ENCODE data around the gene IFNL1.
A peak's percentile ranks its signal among the peaks of the same experiment; 100 is the strongest.
"Not testable (repeated sequence)": the region's sequence is repeated elsewhere in the genome, so short reads cannot be mapped to it uniquely, and the experiment has no call there.

Gene IFNL1

GRCh38 chr19:39308531-39309304 is 12.5 kb downstream of the IFNL1 start:
- DNase-seq = no peak

GRCh38 chr19:39309305-39309670 is 13.1 kb downstream of the IFNL1 start:
- not testable (repeated sequence) for DNase-seq

DNA sequence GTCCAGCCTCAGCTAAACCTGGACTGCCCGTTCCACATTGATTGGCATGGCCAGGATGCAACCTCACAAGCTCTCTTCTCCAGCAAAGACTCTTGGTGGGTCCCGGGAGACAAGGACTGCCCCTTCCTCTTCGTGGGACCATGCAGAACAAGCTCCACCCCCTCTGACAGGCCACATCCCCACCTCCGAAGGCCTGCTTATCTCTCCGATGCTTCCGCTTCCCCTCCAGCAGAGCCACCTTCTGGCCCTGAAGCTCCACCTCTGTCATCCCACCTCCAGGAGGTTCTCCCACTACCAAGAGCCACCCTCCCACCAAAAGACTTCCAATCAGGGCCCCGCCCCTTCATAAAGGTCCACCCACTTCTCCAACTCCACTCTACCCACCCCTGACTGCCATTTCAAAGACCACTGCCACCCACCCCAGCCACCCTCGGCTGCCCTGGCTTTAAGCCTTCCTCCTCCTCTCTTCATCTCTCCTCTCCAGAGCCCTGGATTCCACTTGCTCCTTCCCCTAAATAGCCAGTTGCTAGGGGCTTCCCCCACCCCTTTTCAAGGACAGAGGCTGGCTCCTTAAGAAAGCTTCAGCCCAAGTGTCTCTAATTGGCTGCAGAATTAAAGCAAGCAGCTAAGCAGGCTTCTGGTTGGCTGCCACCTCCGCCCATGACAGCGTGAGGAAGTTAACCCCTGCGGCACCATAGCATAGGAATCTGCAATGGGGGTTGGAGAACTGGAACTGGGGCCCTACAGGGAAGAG is 14.5 kb downstream of the IFNL1 start:
- DNase-seq = no peak

DNA sequence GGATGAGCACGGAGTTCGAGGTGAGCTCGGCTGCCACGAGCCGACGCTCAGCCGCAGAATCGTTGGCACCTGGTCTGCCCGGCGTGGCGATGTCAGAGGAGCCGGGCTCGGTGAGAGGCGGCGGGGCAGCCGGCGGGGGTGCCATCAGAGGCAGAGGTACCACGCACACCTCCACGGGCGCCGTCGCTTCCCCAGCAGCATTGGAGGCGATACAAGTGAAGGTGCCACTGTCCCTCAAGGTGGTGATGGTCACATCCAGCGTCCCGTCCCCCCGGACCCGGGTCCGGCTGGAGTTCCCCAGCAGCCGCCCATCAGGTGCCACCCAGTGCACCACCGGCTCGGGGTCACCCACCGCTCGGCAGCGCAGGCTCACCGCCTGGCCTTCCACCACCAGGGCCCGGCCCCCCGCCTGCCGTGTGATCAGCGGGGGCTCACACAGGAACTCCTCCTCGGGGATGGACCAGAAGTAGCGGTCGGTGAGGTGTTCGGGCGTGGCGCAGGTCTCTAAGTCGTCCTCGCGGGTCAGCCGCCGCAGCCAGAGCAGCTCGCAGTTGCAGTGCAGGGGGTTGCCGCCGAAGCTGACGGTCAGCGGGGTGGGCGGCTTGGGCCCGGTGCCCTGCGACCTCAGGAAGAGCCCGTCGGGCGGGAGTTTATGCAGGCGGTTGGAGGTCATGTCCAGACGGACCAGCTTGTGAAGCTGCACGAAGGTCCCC is 18.0 kb downstream of the IFNL1 start:
- DNase-seq = no peak

DNA sequence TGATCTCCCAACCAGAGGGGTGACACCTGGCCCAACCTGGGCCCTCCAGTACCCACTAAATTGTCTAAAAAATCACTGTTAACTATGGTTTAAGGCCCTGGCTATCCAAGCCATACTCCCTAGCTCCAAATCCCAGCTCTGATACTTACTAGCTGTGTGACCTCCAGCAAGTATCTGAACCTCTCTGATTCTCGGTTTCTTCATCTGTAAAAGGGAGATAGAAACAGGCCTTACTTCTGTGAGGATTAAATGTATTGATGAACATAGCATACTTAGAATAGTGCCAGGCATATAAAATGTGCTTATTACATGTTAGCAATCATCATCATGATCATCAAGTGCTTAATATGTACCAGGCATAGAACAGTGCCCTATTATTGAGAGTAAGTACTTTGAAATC is 19.7 kb downstream of the IFNL1 start:
- no peak for DNase-seq

GRCh38 chr19:39316627-39317321 is 20.6 kb downstream of the IFNL1 start:
- DNase-seq = no peak

GRCh38 chr19:39317476-39317875 is 21.3 kb downstream of the IFNL1 start:
- no peak for DNase-seq

DNA sequence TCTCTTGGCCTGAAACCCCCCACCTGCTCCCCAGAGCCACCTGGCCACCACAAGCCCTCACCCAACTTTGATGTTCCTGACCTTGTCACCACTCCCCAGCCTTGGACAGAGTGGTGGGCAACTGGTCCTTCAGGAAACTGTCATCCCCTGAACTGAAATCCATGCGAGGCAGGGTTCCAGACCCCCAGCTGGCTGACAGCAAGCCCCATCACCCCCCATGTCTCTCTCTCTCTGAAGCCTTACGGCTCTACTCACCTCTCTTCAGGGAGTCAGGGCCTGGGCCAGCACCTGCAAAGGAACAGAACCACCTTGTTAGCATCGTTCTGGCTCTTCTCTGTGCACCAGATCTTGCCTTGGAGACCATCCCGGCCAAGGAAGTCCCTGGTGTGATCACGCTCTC is 21.9 kb downstream of the IFNL1 start:
- DNase-seq = no peak

GRCh38 chr19:39318690-39319089 is 22.5 kb downstream of the IFNL1 start:
- no peak for DNase-seq

DNA sequence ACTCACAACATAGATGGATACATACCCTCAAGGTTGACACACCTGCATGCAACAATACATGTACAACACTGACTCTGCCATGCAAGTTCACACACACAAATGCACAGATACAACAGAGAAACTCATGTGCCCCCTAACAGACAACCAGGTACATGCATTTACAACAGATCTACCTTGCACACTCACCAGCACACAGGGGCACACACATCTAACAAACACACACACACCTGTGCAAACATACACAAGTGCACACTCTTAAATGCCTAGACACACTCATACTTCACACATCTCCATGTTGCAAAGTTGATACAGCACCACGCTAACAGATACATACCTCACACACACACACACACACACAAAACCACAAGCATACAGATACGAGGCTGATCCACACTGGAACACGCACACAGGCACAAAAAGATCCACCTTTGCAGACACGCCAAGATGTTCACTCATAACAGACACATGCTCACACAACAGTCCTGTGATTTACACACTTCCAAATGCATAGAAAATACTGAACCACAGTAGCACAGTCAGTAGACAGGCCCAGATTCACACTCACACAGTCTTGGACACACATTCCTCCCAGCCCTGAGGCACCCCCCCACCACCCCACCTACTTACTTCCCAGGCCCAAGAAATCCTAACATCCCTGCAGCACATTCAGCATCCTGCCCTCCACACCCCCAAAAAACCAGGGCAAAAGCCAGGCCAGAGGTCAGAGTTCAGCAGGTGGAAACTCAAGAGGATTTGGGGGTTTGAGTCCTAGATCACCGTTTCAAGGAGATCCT is 23.1 kb downstream of the IFNL1 start:
- no peak for DNase-seq

DNA sequence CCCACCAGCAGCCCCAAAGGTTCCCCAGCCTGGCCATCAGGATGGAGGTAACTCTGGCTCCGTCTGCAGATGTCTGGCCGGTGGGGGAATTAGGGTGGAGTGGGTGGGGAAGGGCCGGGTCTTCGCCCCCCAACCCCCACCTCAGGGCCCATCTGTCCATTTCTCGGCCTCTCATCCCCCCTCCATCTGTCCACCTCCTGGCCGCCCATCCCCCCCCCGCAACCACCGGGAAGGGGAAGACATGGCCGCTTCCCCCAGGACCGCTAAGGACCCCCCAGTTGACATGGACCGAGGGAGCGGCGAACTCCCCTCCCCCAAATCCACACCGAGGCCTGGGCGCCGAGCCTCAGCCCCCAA is 23.7 kb downstream of the IFNL1 start:
- no peak for DNase-seq

GRCh38 chr19:39321117-39321831 is 25.1 kb downstream of the IFNL1 start:
- no peak for DNase-seq

DNA sequence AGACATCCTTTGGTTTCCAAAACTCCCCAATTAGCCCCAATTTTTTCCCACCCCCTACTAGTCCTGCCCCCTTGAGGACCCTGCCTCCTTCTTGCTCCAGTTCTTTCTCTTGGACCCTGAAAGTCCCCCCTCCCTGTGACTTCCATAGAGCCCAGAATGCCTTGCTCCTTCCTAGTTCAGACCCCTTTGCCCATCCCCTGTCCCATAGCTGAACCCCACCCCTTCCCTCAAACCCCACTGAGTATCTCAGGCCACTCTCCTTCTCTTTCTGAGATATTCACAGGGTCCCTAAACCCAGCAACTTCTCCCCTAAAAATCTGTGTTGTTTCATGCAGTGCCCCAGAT is 25.6 kb downstream of the IFNL1 start:
- no peak for DNase-seq

DNA sequence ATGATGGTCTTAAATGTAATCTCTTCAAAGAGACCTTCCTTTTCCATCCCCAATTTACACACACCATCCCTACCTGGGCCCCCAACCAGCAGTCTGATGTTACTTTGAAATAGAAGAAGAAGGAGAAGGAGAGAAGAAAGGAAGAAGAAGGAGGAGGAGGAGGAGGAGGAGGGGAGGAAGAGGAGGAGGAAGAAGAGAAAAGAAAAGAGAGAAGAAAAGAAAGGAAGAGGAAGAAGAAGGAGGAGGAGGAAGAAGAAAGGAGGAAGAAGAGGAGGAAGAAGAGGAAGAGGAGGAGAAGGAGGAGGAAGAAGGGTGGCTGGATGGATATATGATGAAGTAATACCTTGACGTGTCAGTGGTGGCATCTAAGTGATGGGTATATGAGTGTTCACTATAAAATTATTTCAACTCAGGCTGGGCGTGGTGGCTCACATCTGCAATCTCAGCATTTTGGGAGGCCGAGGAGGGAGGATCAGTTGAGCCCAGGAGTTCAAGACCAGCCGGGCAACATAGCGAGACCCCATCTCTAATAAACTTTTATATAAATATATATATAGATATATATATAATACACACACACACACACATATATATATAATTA is 28.1 kb downstream of the IFNL1 start:
- no peak for DNase-seq

DNA sequence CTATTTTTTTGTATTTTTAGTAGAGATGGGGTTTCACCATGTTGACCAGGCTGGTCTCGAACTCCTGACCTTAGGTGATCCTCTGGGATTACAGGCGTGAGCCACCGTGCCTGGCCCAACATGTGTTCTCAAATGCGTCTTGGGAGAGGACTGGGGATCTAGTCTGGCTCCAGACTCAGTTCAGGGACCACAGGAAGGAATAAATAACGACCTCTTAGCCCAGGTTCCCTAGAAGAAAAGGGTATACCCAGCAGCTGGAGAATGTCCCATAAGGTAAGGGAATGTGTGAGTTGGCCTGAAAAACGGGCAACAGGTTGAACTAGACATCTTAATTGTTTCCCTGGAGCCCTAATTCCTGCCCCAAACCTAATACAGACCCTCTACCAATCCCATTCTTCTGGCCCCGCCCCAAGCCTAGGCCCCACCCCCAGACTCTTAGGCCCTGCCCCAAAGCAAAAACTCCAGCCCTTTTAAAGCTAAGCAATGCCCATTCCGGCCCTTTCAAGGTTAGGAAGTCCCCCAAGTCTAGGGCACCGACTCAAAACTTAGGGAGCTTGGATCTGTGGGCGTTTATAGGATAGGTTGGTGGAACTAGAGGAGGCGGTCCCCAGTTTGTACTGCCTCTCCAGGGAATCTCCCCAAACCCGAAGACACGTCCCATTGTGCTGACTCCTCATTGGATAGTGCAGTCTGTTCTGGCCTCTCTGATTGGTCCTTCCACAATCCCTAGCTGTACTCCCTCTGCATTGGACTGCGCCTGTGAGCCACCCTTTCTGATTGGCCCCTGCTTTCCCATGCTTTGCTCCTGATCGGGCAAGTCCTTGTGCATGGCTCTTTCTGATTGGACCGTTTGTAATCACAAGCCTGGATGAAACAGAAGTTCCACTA is 29.8 kb downstream of the IFNL1 start:
- no peak for DNase-seq

DNA sequence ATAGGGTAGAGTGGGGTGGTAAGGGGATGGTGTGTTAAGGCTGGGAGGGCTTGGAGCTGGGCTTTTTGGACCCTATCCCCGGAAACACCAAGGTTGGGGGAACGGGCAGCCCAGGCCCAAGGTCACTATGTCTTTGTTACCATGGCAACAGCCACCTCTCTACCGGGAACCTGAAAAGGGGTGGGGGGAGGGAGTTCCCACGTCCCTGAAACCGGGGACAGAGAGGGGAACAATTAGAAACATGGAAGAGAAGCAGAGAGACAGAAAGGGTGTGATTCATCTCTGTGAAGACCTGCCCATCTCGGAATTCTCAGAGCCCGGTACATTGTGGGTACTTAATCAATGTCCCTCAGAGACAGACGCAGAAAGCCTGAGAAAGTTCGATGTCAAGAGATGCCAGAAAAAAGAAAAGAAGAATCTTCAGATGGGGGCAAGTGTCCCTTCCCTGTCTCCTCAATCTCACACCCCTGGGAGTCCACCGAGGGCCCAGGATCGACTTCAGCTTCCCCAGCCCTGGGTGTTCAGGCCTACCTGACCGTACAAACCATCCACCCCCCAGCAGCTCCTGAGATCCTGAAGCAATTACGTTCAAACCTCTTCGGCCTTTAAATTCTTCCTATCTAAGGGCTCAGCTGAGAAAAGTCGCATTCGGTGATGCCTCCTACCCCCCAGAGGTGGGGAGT is 31.3 kb downstream of the IFNL1 start:
- no peak for DNase-seq

- peak; percentile 70 for DNase-seq
Observed at GRCh38 chr19:39328046-39328705, 32.0 kb downstream of the IFNL1 start.

DNA sequence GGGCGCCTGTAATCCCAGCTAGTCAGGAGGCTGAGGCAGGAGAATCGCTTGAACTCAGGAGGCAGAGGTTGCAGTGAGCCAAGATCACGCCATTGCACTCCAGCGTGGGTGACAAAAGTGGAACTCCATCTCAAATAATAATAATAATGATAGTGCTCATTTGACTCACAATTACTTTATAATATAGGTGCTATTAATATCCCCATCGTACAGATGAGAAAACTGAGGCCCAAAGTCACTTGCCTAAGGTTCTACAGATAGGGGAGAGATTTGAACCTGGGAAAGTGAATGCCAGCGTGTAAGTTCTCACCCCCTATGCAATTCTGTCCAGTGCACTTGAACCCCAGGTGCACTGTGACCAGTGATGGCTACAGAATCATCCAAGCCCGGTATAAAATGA is 33.7 kb downstream of the IFNL1 start:
- no peak for DNase-seq

DNA sequence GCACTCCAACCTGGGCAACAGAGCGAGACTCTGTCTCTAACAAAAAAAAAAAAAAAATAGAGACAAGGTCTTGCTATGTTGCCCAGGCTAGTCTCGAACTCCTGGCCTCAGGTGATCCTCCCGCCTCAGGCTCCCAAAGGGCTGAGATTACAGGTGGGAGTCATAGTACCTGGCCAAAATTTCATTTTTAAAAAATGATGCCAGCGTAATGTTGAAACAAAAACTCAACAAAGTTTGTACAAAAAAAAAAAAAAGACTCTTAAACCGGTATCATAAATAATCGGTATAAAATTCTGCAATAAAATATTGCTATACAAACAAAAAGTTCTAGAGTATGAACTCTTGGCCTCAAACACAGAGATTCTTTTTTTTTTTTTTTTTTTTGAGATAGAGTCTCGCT is 36.1 kb downstream of the IFNL1 start:
- no peak for DNase-seq

Measured in activated CD4-positive, alpha-beta T cell treated with anti-CD3 and anti-CD28 coated beads for 1 hour (primary cell).